GM21717 (cell line): ENCODE data around the gene LIPG.

Experiments used
- ATAC-seq: cut with Tn5 transposase; IDR thresholded peaks from one replicate; pipeline ENCODE4 v1.9.1; 2021; ENCODE audit warnings: mild to moderate bottlenecking, moderate library complexity; ENCODE audit not compliant: unreplicated experiment

Gene LIPG

GRCh38 chr18:49631146-49631866 lies 69.4 kb downstream of the LIPG start:
- ATAC-seq: no peak

- ATAC-seq: no peak
Observed at GRCh38 chr18:49632588-49632987, 70.7 kb downstream of the LIPG start.

- ATAC-seq: no peak
Observed at GRCh38 chr18:49638209-49638785, 76.4 kb downstream of the LIPG start.

GRCh38 chr18:49638891-49639557 lies 77.2 kb downstream of the LIPG start:
- ATAC-seq: no peak

GRCh38 chr18:49639643-49640391 lies 78.0 kb downstream of the LIPG start:
- no peak for ATAC-seq

GRCh38 chr18:49640741-49641140 lies 78.9 kb downstream of the LIPG start:
- ATAC-seq: no peak

- no peak for ATAC-seq
Observed at GRCh38 chr18:49645196-49645595, 83.3 kb downstream of the LIPG start.

- no peak for ATAC-seq
Observed at GRCh38 chr18:49645841-49646351, 84.0 kb downstream of the LIPG start.

- ATAC-seq: no peak
Observed at GRCh38 chr18:49646873-49647272, 85.0 kb downstream of the LIPG start.

- no peak for ATAC-seq
Observed at GRCh38 chr18:49647496-49648168, 85.8 kb downstream of the LIPG start.

GRCh38 chr18:49648326-49648725 lies 86.5 kb downstream of the LIPG start:
- no peak for ATAC-seq
